ENCODE measurements around the gene ORMDL2. TPM values are rescaled to one million over a fixed set of nuclear protein-coding genes. Genes with fewer than 3 reads are reported as not detected.

ORMDL2 gene
- 31.4 TPM for polyA plus RNA-seq
- long read RNA-seq, donor 1, transcript ORMDL2-201 (4 exons, 2,141 nt) = major isoform, 11 of 16 reads
- long read RNA-seq, donor 1, partial matches to known transcripts = 5 of 16 reads
- long read RNA-seq, donor 1, other reads (novel, unspliced or antisense) = 0 of 16 reads
- long read RNA-seq, donor 2, transcript ORMDL2-201 (4 exons, 2,141 nt) = major isoform, 20 of 44 reads
- long read RNA-seq, donor 2, partial matches to known transcripts = 12 of 44 reads
- long read RNA-seq, donor 2, other reads (novel, unspliced or antisense) = 11 of 44 reads
- long read RNA-seq, donor 3 = 0 reads
- long read RNA-seq, donor 4, partial matches to known transcripts = 0 of 3 reads
- long read RNA-seq, donor 4, other reads (novel, unspliced or antisense) = 0 of 3 reads
- long read RNA-seq, donor 5, transcript ORMDL2-201 (4 exons, 2,141 nt) = major isoform, 6 of 6 reads
- long read RNA-seq, donor 5, partial matches to known transcripts = 0 of 6 reads
- long read RNA-seq, donor 5, other reads (novel, unspliced or antisense) = 0 of 6 reads
- long read RNA-seq, donor 6, transcript ORMDL2-201 (4 exons, 2,141 nt) = major isoform, 17 of 30 reads
- long read RNA-seq, donor 6, partial matches to known transcripts = 11 of 30 reads
- long read RNA-seq, donor 6, other reads (novel, unspliced or antisense) = 0 of 30 reads
- long read RNA-seq, donor 7, transcript ORMDL2-201 (4 exons, 2,141 nt) = major isoform, 6 of 12 reads
- long read RNA-seq, donor 7, partial matches to known transcripts = 5 of 12 reads
- long read RNA-seq, donor 7, other reads (novel, unspliced or antisense) = 0 of 12 reads
- long read RNA-seq, donor 8, transcript ORMDL2-201 (4 exons, 2,141 nt) = major isoform, 29 of 40 reads
- long read RNA-seq, donor 8, partial matches to known transcripts = 9 of 40 reads
- long read RNA-seq, donor 8, other reads (novel, unspliced or antisense) = 0 of 40 reads
- long read RNA-seq, donor 9, transcript ORMDL2-201 (4 exons, 2,141 nt) = major isoform, 21 of 27 reads
- long read RNA-seq, donor 9, partial matches to known transcripts = 5 of 27 reads
- long read RNA-seq, donor 9, other reads (novel, unspliced or antisense) = 0 of 27 reads
- long read RNA-seq, donor 10, transcript ORMDL2-201 (4 exons, 2,141 nt) = major isoform, 25 of 36 reads
- long read RNA-seq, donor 10, partial matches to known transcripts = 10 of 36 reads
- long read RNA-seq, donor 10, other reads (novel, unspliced or antisense) = 0 of 36 reads
- long read RNA-seq, donor 11, transcript ORMDL2-201 (4 exons, 2,141 nt) = major isoform, 21 of 22 reads
- long read RNA-seq, donor 11, partial matches to known transcripts = 0 of 22 reads
- long read RNA-seq, donor 11, other reads (novel, unspliced or antisense) = 0 of 22 reads

- Histone ChIP-seq H3K4me3 (ENCODE audit: low read length) (peak within 1 kb of the TSS; percentile 87), H3K4me1 (ENCODE audit: control insufficient read depth, insufficient read depth, low read length) (peaks cover 6% of the 10 kb centered on the region), H3K27me3 (ENCODE audit: control insufficient read depth, insufficient read depth, low read length) (no peaks in the 10 kb centered on the region), H3K36me3 (ENCODE audit: control insufficient read depth, insufficient read depth, low read length) (peaks cover 45% of the 10 kb centered on the region), H3K9me3 (ENCODE audit: control insufficient read depth, low read depth, low read length) (no peaks in the 10 kb centered on the region), H3K27ac (ENCODE audit: low read length) (peak within 1 kb of the TSS; percentile 87)
- peak; percentile 100 for DNase-seq
- 0% methylated on average over 1 of the region's 38 CpGs for WGBS (ENCODE audit: insufficient coverage, low lambda C conversion rate)
Observed at GRCh38 chr12:55817345-55818139, at the start of gene ORMDL2, which contains the start of gene SARNP. ORMDL2 (plus strand) TSS chr12:55818041; CDS start chr12:55819000, 959 bp downstream. SARNP (minus strand) TSS chr12:55817724; CDS start chr12:55817701, 23 bp downstream.

- H3K27me3 ChIP-seq (ENCODE audit: control insufficient read depth, insufficient read depth, low read length) = no peaks in the 10 kb centered on the region
- H3K36me3 ChIP-seq (ENCODE audit: control insufficient read depth, insufficient read depth, low read length) = peaks cover 37% of the 10 kb centered on the region
- WGBS (ENCODE audit: insufficient coverage, low lambda C conversion rate) = no CpG with 5 or more reads among the region's 6 CpGs
Observed at GRCh38 chr12:55771736-55772135, 46.1 kb upstream of the ORMDL2 start.

GRCh38 chr12:55777856-55778255, 40.0 kb upstream of the ORMDL2 start:
- H3K4me3 ChIP-seq (ENCODE audit: low read length) = no peak overlapping the region
- no CpG with 5 or more reads among the region's 3 CpGs for WGBS (ENCODE audit: insufficient coverage, low lambda C conversion rate)
- peaks cover 49% of the 10 kb centered on the region for H3K36me3 ChIP-seq (ENCODE audit: control insufficient read depth, insufficient read depth, low read length)
- no peak for DNase-seq
- H3K27me3 ChIP-seq (ENCODE audit: control insufficient read depth, insufficient read depth, low read length) = no peaks in the 10 kb centered on the region
- H3K9me3 ChIP-seq (ENCODE audit: control insufficient read depth, low read depth, low read length) = no peaks in the 10 kb centered on the region
- H3K4me1 ChIP-seq (ENCODE audit: control insufficient read depth, insufficient read depth, low read length) = no peaks in the 10 kb centered on the region
- no peak overlapping the region for H3K27ac ChIP-seq (ENCODE audit: low read length)

More at GRCh38 chr12:55771736-55772135, 46.1 kb upstream of the ORMDL2 start:
- Histone ChIP-seq H3K4me3 (ENCODE audit: low read length) (no peak overlapping the region), H3K27ac (ENCODE audit: low read length) (no peak overlapping the region), H3K4me1 (ENCODE audit: control insufficient read depth, insufficient read depth, low read length) (no peaks in the 10 kb centered on the region), H3K9me3 (ENCODE audit: control insufficient read depth, low read depth, low read length) (no peaks in the 10 kb centered on the region)
- DNase-seq = no peak

- no peak for DNase-seq
- Histone ChIP-seq H3K4me1 (ENCODE audit: control insufficient read depth, insufficient read depth, low read length) (no peaks in the 10 kb centered on the region), H3K36me3 (ENCODE audit: control insufficient read depth, insufficient read depth, low read length) (peaks cover 66% of the 10 kb centered on the region), H3K27ac (ENCODE audit: low read length) (no peak overlapping the region), H3K4me3 (ENCODE audit: low read length) (no peak overlapping the region), H3K9me3 (ENCODE audit: control insufficient read depth, low read depth, low read length) (no peaks in the 10 kb centered on the region), H3K27me3 (ENCODE audit: control insufficient read depth, insufficient read depth, low read length) (no peaks in the 10 kb centered on the region)
- no CpG with 5 or more reads among the region's 2 CpGs for WGBS (ENCODE audit: insufficient coverage, low lambda C conversion rate)
Observed at GRCh38 chr12:55780685-55781084, 37.2 kb upstream of the ORMDL2 start.

GRCh38 chr12:55788546-55788945, 29.3 kb upstream of the ORMDL2 start:
- WGBS (ENCODE audit: insufficient coverage, low lambda C conversion rate) = 95% methylated on average over 4 of the region's 7 CpGs
- Histone ChIP-seq H3K4me3 (ENCODE audit: low read length) (no peak overlapping the region), H3K9me3 (ENCODE audit: control insufficient read depth, low read depth, low read length) (no peaks in the 10 kb centered on the region), H3K4me1 (ENCODE audit: control insufficient read depth, insufficient read depth, low read length) (no peaks in the 10 kb centered on the region), H3K27ac (ENCODE audit: low read length) (no peak overlapping the region), H3K27me3 (ENCODE audit: control insufficient read depth, insufficient read depth, low read length) (no peaks in the 10 kb centered on the region), H3K36me3 (ENCODE audit: control insufficient read depth, insufficient read depth, low read length) (peaks cover 68% of the 10 kb centered on the region)
- no peak for DNase-seq

- Histone ChIP-seq H3K27me3 (ENCODE audit: control insufficient read depth, insufficient read depth, low read length) (no peaks in the 10 kb centered on the region), H3K9me3 (ENCODE audit: control insufficient read depth, low read depth, low read length) (no peaks in the 10 kb centered on the region), H3K27ac (ENCODE audit: low read length) (no peak overlapping the region), H3K4me3 (ENCODE audit: low read length) (no peak overlapping the region), H3K4me1 (ENCODE audit: control insufficient read depth, insufficient read depth, low read length) (no peaks in the 10 kb centered on the region), H3K36me3 (ENCODE audit: control insufficient read depth, insufficient read depth, low read length) (peaks cover 65% of the 10 kb centered on the region)
- DNase-seq = no peak
- 80% methylated on average over 1 of the region's 2 CpGs for WGBS (ENCODE audit: insufficient coverage, low lambda C conversion rate)
Observed at GRCh38 chr12:55789171-55789570, 28.7 kb upstream of the ORMDL2 start.

GRCh38 chr12:55789893-55790292, 27.9 kb upstream of the ORMDL2 start:
- Histone ChIP-seq H3K4me3 (ENCODE audit: low read length) (no peak overlapping the region), H3K36me3 (ENCODE audit: control insufficient read depth, insufficient read depth, low read length) (peaks cover 65% of the 10 kb centered on the region), H3K27ac (ENCODE audit: low read length) (no peak overlapping the region), H3K4me1 (ENCODE audit: control insufficient read depth, insufficient read depth, low read length) (no peaks in the 10 kb centered on the region), H3K9me3 (ENCODE audit: control insufficient read depth, low read depth, low read length) (no peaks in the 10 kb centered on the region), H3K27me3 (ENCODE audit: control insufficient read depth, insufficient read depth, low read length) (no peaks in the 10 kb centered on the region)
- 100% methylated on average over 2 of the region's 4 CpGs for WGBS (ENCODE audit: insufficient coverage, low lambda C conversion rate)
- no peak for DNase-seq

GRCh38 chr12:55795950-55796349, 21.9 kb upstream of the ORMDL2 start:
- Histone ChIP-seq H3K36me3 (ENCODE audit: control insufficient read depth, insufficient read depth, low read length) (peaks cover 62% of the 10 kb centered on the region), H3K27ac (ENCODE audit: low read length) (no peak overlapping the region), H3K9me3 (ENCODE audit: control insufficient read depth, low read depth, low read length) (no peaks in the 10 kb centered on the region), H3K27me3 (ENCODE audit: control insufficient read depth, insufficient read depth, low read length) (no peaks in the 10 kb centered on the region), H3K4me3 (ENCODE audit: low read length) (no peak overlapping the region), H3K4me1 (ENCODE audit: control insufficient read depth, insufficient read depth, low read length) (no peaks in the 10 kb centered on the region)
- no peak for DNase-seq

GRCh38 chr12:55797068-55797467, 20.8 kb upstream of the ORMDL2 start:
- Histone ChIP-seq H3K27ac (ENCODE audit: low read length) (no peak overlapping the region), H3K9me3 (ENCODE audit: control insufficient read depth, low read depth, low read length) (no peaks in the 10 kb centered on the region), H3K4me1 (ENCODE audit: control insufficient read depth, insufficient read depth, low read length) (no peaks in the 10 kb centered on the region), H3K36me3 (ENCODE audit: control insufficient read depth, insufficient read depth, low read length) (peaks cover 69% of the 10 kb centered on the region), H3K4me3 (ENCODE audit: low read length) (no peak overlapping the region), H3K27me3 (ENCODE audit: control insufficient read depth, insufficient read depth, low read length) (no peaks in the 10 kb centered on the region)
- DNase-seq = peak in 1 of 2 donors; percentile 34
- WGBS (ENCODE audit: insufficient coverage, low lambda C conversion rate) = 71% methylated on average over 1 of the region's 5 CpGs
